RPMI7951 (cell line): ENCODE results near the gene NR1D2. TPM values are rescaled to one million over a fixed set of nuclear protein-coding genes. Genes with fewer than 3 reads are reported as not detected.
A peak's percentile ranks its signal among the peaks of the same experiment; 100 is the strongest.

Experiments
- DNase-seq: peaks from one replicate; pipeline ENCODE4 v3.0.0-alpha.2; 2012; ENCODE audit warnings: low read depth
- total RNA-seq: library from RNA; depleted of rRNA; stranded (reverse); fragments of >200 nt; shearing (Covaris generic); gene quantifications from 2 replicates; pipeline ENCODE4 v1.2.3, GENCODE V29; 2014

The NR1D2 gene
- total RNA-seq, 1 experiment from 2014 or later, result 35.7 TPM

DNA sequence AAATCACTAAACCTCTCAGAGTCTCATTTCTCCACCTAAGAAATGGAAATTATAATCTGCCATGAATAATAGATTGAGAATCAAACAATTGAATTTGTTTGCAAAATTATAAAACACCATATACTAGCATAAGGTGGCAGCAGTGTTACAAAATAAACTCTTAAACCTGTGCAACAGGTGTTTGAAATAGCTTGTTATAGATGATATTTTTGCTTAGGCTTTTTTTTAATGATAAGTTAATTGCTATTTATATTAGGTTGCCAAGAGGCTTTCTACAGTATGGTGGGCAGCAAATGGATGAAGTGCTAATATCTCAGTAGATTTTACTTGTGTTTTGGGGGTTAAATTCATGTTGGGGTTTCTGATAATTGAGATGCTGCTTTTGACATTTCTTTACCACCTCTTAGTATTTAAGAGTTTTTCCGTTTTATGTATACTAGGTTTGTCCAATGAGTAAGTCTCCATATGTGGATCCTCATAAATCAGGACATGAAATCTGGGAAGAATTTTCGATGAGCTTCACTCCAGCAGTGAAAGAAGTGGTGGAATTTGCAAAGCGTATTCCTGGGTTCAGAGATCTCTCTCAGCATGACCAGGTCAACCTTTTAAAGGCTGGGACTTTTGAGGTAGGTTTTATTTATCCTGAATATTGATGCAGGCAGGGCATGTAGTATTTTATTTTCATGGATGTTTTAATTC is 19.6 kb downstream of the NR1D2 start:
- DNase-seq, result no peak

DNA sequence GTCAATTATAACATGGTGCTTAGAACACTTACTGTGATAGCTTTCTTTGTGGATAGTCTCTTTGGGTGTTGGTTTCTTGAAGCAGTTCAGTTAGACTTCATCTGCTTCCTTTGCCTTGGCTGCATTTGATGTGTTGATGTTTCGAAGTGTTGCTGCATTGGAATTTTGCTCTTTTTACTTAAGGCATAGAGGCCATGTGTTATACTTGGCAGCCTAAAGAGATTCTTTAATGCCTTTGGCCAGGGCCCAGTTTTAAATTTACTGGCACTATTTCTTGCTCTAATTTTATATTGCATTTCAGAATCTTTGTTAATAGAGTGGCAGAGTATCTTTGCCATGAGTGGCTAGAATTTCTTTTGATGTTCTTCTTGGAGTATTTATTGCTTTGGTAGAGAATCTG is 21.2 kb downstream of the NR1D2 start:
- DNase-seq, result no peak

DNA sequence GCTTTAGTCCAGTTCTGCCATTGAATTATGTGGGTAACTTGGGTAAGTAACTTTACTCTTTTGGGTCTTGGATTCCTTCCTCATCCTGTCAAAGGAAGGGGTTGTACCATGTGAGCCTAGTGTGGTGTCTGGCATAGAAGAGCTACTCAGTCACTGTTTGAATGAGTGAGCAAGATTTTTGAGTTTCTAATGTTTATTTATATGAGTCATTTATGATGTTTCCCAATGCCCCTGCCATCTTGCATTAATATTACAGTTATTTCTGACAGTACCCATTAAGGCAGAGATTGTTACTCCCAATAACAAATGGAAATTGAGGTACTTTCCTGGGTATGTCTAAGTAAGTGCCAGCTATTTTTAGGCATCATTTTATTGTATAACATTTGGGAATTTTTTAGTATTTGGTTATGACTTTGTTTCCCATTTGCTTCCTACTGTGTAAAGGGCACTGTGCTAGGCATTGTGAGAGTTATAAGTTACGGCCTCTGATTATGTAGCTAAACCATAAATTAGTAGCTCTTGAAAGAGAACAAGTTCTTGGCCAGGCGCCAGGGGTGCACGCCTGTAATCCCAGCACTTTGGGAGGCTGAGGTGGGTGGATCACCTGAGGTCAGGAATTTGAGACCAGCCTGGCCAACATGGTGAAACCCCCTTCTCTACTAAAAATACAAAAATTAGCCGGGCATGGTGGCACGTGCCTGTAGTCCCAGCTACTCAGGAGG is 23.5 kb downstream of the NR1D2 start:
- peak; percentile 16 for DNase-seq

DNA sequence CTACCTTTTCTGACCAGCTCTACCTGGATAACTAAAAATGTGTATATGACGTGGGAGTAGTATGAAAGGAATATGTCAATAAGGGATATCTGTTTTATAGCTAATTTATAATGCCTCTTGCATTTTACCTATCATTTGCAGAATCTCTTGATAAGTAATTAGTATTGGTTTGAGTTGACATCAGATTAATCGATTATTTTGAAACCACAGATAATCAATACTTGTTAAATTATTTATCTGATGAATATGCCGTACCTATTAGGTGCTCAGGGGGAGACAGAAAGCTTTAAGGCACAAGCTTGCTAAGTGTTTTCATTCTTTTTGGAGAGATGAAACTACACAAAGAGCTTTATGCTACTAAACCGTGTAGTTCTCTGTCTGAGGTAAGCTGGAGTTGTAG is 24.3 kb downstream of the NR1D2 start:
- DNase-seq, result no peak

DNA sequence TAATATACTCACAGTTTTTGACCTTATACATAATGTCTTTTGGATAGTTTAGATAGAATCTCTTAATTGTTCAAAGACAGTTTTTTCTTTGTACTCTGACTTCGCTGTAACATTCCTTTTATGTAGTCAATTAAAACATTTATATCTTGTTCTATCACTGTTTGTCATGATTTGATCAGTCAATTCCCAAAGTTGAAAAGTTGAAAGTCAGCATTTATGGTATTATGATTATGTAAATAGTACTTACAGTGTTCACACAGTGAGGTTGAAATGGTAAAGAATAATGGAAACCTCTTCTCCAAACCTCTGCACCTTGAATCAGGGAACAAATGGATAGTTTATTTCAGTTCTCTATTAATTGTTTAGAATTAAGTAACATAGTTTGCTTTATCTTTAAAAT is 26.6 kb downstream of the NR1D2 start:
- no peak for DNase-seq

DNA sequence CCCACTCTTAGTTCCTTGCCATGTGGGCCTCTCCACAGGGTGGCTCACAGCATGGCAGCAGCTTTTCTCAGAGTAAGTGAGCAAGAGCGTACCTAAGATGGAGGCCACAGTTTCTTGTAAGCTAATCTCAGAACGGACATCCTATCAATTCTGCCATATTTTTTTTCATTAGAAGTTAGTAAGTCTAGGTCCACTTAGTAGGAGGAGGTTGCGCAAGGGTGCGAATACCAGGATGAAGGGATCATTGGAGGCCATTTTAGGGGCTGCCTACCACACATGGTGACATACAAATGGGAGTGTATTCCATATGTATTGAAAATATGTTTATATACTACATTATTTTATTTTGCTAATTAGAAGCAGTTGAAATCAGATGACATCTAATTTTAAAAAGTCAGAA is 31.5 kb downstream of the NR1D2 start:
- no peak for DNase-seq

DNA sequence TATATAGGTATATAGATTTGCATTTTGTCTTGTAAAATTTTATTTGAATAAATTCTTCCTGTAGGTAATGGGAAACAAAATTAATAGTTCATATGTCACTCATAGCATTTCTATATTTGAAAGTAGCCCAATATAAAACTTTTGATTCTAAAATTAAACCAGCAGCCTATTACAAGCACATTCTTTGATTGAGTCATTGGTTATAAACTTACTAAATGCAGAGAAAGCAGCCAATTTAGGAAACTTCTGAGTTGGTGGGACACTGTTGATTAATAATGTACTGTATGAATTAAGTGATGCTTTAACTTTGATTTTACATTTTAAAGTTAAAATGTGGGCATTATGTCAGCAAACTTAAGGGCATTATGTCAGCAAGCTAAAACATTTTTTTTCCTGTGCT is 34.5 kb downstream of the NR1D2 start:
- no peak for DNase-seq

DNA sequence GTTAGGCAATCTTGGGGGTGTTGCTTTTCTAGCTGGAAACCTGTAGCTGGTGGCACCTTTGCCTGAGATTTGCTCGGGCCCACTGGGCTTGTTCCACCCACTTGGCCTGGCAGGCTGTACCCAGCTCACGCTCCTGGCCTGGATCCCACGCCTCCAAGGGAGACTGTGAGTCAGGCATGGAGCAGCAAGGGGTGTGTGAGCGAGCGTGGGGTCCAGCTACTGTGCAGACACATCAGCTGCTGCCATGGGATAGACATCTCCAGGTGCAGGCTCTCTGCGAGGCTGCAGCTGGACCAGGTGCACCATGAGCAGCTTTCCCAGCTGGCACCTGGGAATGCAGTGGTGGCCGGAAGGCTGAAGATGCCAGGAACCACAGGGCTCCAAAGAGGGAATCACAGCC is 36.0 kb downstream of the NR1D2 start:
- no peak for DNase-seq

DNA sequence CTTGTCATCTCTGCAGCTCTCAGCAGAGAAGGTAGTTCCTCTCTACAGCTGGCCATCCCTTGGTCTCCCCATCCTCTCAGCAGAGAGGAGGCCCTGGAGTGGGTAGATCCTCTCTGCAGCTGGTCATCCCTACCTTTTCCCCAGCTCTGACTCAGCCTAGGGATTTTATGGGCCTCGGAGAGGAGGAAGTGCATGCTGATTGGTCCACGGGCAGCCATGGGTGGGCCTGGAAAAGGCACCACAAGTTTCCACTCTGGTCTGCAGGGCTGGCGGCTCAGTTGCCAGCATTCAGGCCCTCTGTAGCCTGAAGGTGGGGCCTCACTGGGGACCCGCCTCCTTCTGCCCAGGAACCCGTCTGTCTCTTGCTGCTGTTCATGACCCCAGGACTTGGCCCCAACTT is 36.9 kb downstream of the NR1D2 start:
- DNase-seq, result peak; percentile 13

DNA sequence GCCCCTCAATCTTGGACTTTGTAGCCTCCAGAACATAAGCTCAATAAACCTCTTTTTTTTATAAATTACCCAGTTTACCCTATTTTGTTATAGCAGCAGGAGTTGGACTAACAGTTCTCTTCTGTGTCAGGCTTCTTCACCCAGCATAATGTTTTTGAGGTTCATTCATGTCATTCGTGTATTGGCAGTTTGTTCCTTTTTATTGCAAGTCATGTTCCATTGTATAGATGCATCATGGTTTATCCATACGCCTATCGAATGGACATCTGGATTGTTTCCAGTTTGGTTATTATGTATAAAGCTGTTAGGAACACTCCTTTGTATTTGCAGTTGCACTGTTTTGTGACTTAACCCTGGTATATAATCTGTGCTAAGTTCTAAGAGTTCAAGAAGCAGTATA is 39.8 kb downstream of the NR1D2 start:
- DNase-seq, result no peak

DNA sequence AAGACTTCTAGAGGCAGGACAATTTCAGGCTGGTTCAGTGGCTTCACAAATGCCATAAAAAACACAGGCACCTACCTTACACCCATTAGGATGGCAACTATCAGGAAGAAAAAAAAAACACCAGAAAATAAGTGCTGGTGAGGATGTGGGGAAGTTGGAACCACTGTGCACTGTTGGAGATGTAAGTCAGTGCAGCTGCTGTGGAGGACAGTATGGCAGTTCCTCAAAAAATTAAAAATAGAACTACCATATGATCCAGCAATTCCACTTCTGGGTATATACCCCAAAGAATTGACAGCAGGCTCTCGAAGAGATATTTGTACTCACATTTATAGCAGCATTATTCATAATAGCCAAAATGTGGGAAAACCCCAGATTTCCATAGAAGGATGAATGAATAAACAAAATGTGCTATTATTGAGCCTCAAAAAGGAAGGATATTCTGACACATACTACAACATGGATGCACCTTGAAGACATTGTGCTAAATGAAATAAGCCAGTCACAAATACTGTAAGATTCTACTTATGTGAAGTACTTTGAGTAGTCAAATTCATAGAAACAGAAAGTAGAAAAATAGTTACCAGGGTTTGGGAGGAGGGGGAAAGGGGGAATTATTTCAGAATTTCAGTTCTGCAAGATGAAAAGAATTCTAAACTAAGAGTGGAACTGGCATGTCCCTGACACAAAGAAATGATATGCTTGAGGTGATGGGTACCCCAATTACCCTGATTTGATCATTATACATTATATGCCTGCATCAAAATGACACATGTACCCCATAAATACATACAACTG is 40.9 kb downstream of the NR1D2 start:
- DNase-seq, result no peak

DNA sequence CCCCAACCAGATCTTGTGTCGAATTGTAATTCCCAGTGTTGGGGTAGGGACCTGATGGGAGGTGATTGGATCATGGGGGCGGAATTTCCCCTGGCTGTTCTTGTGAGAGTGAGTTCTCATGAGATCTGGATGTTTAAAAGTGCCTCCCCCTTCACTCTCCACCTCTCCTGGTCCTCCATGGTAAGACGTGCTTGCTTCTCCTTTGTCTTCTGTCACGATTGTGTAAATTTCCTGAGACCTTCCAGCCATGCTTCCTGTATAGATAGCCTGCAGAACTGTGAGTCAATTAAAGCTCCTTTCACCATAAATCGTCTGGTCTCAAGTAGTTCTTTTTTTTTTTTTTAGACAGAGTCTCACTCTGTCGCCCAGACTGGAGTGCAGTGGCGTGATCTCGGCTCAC is 42.3 kb downstream of the NR1D2 start:
- DNase-seq, result no peak

DNA sequence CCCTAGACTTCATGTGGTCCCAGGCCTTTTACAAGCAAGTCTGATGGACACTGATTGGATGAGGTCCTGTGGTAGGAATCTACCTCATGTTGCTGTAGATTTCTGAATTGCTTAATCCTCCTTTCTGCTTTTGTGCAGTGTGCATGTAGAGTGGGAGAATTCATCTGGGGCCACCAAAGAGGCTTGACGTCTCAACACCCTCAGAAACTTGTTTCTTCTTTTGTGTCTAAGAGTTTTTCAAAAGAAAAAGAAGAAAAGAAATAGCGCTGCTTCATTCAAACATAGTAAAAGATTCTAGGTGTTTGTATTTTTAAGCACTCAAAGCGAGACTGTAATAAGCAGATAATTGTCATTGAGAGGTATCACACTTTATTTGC is 46.2 kb downstream of the NR1D2 start:
- no peak for DNase-seq

DNA sequence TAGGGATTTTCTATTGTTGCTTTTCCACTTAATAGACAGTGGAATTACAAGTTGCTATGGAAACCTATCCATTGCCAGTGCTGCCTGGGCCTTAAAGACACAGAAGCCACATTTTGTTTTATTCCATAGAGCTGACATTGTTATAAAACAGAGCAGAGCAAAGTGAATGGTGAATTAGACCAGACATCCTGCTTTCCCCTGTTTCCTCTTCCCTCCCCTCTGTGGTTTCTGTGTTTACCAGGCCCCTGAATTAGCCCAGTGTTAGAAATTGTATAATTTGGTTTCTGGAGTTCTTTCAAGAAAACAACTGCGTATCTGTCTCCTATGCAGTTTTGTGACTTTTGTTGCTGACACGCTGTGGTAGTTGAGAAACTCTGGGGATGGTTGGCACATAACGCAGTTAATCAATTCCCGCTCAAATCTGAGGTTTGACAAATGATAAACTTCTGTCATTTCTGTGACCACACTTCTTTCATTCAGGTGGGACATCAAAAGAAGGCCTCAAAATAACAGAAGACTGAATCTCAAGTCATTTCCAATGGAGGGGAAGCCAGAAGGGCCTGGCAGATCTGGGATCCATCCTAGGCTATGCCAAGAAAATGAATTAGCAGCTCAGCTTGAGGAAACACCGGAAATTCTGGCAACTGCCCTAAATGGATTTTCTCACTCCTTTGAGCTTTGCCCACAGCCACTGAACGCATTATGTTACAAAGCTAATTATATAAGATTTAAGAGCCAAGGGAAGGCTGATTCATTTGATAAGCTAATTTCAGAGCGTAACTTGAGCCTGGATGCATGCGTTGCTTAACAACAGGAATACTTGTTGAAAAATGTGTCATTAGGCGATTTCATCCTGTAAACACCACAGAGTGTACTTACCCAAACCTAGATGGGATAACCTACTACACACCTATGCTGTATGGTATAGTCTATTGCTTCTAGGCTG is 46.9 kb downstream of the NR1D2 start:
- DNase-seq, result peak; percentile 82

DNA sequence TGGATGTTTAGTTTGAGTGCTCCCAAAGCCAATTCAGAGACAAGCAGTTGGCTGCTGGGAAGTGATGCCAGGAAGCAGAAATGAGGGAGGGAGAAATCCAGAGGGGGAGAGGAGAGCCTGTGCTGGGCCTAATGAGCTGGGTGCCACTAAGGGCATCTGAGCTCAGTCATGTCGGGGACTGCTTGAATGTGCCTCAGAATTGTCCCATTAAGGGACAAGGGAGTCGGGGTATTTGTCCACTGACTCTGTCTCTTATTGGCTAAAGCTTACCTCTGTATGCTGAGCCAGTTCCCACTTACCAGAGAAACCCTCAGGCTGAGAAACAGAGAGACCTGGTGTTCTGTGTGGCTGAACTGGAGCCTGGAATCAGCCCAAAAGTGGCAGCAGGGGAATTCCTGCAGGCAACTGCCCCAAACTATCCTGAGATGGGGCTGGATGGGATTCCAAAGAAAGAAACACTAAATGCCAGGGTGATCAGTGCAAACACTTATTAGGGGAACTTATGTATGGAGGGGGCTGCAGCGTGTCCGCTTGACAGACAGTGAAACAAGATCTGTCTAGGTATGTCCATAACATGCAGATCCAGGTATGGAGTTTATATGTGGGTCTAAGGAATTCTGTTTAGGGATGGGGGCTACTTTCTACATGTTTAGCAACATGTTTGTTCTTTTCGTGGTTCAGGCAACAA is 48.6 kb downstream of the NR1D2 start:
- DNase-seq, result no peak

DNA sequence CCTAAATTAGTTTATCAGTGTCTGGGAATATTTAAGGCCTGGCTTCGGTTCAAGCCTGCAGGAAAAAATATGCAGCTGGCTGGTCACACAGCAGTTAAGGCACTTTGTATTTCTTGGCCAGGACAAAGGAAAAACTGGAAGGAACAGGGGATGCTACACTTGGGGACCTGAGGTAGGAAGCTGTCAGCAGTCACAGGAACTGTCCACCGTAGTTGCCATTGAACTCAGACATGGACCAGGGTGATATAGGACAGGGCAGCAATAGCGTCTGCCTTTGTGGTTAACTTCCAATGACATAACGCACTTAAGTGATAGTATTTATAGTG is 49.1 kb downstream of the NR1D2 start:
- no peak for DNase-seq

DNA sequence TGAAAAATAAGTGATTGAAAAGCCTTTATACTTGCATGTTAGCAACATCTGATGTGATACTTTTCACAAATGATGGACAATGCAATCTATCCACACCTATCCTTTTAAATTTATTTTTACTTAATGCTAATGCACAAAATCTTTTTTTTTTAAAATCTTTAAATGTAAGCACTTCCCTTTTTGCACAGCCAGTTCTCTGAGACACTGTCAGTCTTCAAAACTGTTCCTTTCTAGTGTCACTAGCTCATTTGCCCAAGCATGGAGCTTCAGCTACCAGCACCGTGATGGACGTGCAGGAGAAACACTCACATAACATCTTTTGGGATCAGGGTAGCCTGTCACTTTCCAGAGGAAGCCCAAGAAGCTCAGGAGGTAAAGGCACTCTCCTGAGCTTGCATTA is 50.1 kb downstream of the NR1D2 start:
- no peak for DNase-seq

DNA sequence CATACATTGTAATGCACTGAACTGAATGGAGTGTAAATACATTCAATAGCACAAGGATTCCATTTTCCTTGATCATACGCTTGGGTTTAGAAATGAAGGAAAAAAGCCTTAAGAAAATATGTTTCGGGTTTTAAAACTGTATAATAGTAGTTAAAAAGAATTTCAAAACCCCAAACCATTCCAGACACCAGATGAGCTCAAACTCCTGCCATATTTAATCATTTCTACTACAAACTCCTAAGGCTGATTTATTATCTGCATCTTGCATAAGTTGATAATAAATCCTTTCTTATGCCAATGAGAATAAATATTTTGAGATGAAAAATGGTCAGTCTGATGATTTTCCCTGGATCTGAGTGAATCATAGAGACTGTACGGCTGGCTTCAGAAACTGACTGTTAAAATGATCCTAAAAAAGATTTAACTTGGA is 51.0 kb downstream of the NR1D2 start:
- DNase-seq, result no peak

DNA sequence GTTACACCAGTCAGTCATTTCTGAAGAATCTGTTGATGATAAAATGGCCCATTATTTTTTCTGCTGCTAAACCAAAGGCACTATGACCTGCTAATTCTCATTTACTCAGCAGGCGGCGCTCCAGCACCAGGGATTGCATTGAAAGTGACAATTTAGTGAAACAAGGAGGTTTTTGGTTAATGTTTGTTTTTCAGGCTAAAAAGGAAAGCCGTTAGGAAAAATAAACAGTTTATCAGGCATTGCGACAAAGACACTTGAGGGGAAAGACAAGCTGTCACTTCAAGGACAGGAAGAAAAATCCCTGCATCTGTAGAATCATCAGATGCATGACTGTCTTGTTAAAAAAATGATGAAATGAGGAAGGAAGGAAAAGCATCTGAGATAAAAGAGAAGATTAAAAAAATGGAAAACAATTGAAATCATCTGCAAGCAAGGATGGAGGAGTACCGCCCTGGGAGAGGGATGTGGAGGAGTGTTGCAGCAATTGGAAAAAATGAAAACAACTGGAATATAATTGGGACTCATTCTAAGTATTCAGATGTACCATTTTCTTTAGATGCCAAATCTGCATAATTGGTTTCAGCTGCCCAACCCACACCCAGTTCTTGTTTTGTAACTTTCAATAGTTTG is 54.0 kb downstream of the NR1D2 start:
- peak; percentile 62 for DNase-seq

DNA sequence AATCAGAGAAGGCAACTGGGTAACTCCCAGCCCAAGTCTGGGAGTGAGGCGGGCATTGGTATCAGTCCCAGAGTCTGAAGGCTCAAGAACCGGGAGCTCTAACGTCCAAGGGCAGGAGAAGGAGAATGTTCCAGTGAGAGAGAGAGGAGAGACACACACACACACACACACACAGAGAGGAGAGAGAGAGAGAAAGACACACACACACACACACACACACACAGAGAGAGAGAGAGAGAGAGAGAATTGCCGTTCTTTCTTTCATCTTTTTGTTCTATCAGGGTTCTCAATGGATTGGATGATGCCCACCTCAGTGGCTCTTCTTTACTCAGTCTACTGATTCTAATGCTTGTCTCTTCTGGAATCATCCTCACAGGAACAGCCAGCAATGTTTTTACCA is 57.0 kb downstream of the NR1D2 start:
- DNase-seq, result no peak

DNA sequence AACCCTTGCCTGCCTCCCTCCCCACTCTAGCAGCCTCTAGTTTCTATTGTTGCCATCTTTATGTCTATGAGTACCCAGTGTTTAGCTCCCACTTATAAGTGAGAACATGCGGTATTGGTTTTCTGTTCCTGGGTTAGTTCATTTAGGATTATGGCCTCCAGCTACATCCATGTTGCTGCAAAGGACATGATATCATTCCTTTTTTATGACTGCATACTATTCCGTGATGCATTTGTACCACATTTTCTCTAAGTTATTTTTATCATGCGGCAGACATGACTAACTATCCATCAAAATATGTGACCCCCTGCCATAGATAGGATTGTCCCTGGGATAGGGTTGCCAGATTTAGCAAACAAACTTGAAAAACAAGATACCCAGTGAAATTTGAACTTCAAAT is 58.4 kb downstream of the NR1D2 start:
- no peak for DNase-seq
